GM18507 (cell line): ENCODE results near the gene NOXRED1.
"Not testable (repeated sequence)": the region's sequence is repeated elsewhere in the genome, so short reads cannot be mapped to it uniquely, and the experiment has no call there.

ENCODE experiments used
- DNase-seq: peaks from one replicate; pipeline ENCODE4 v3.0.0; 2011; ENCODE audit warnings: low read depth; ENCODE audit not compliant: insufficient read length; ENCODE audit errors: extremely low spot score
- FAIRE-seq: peaks from 2 replicates; lab custom pipeline; 2011; peaks lifted over from hg19 to GRCh38; lab: Jason Lieb, UNC

Gene NOXRED1, protein sequence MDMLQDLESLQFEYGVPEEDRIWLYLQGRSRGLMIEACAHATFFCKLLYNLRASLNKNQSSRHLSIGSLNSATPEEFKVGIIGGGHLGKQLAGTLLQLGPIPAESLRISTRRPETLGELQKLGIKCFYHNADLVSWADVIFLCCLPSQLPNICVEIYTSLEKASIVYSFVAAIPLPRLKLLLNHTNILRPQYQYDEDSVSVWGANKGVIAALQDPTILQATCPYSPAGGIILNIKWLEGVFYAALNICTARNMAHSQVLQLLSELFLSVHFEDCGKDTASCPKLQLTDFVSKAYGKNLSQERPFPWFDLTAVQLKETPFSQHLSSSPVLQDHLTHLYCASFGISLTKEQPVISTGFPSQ

DNA sequence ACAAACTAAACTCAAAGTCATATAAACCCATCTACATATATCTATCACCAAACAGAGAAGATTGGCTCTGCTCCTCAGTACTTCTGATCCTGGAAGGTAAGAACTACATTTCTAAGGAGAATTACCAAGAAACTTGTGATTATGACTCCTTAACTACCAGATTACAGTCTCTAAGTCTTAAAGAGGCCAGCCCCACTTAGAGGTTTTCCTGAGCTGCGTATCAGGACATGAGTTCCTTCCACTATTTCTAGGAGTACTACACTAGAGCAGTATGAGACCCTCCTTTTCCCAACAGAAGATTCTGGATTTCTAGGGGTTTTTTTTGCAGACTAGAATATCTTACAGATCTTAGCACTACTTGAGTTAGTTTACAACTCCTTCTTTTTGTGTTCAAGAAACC is at the start of gene NOXRED1:
Gene NOXRED1, minus strand, starts transcription at position 101 of the 400 bp plus-strand sequence. CDS start 634 bp downstream, outside the sequence.
- DNase-seq (no peak), FAIRE-seq (no peak)

DNA sequence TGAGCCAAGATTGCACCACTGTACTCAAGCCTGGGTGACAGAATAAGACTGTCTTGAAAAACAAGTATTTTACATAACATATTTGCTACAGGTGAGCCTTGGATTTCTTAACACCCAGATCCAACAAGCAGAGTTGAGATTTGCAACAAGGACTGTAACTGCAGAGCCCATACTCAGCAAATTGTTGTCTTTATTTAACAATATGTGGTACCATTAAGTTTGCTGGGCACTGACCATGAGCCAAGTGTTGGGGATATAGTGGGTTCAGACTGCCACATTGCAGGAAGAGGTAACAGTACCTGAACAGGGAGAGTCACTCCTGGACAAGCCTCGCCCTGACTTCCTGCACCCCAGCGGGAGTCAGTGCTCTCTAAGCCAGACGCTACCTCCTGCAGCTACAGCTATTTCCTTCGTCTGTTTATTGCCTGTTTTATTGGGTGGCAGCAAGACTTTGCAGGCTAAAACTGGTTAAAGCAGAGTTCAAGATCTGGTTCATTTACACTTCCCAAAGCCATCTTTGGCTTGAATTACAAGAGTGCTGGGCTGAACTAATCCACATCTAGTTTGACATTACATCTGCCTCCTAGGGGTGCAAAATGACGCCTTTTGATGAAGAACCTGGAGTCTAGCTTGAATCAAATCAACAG is 47.0 kb upstream of the NOXRED1 start:
- FAIRE-seq: no peak

DNA sequence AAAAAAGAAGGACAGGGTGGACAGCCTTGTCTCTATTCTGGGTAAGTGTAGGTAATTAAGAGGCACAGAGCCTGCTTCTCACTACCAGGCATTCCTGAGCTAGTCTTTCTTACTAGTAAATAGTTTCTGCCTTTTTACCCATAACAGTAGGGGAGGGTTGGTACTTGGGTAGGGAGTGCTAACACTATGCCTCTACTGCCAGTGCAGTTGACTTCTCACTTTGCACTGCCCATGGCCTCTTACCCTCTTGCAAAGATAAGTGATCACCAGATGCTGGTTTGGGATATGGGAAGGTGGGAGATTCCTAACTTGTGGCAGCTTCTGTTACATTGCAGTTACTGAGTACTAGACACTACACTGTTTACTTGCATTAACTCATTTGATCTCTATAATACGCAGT is 46.2 kb upstream of the NOXRED1 start:
- DNase-seq (no peak), FAIRE-seq (no peak)

More for the DNA sequence above, 47.0 kb upstream of the NOXRED1 start:
- DNase-seq: no peak

DNA sequence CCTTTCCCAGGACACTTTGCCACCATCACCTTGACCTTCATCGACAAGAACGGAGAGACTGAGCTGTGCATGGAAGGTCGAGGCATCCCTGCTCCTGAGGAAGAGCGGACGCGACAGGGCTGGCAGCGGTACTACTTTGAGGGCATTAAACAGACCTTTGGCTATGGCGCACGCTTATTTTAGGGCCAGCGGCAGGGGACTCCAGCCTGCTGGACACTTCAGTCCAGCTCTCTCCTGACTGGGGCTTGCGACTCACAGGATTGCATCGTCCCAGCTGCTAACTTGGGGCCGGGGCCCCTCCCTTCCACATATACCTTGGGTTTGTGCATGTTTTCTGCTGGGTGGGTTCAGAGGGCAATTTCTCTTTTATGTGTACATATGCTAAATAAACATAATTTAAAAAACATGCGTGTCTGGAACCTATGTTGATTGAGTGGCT is 45.8 kb upstream of the NOXRED1 start:
- no peak for FAIRE-seq
- no peak for DNase-seq

DNA sequence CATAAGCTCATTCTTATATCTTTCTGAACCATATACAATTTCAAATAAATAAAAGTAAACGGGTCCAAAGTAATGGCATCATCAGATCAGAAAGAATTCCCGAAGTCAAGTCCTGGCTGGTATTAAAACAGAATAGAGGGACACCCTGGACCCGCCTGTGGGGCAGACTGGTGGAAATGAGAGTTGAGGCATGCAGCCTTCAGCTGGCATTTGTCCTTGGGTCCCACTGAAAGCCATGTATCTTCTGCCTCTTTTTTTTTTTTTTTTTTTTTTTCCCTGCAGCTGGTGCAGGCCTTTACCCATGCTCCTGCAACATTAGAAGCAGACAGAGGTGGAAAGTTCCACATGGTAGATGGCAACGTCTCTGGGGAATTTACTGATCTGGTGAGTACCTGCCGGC is 44.5 kb upstream of the NOXRED1 start:
- no peak for DNase-seq
- no peak for FAIRE-seq

DNA sequence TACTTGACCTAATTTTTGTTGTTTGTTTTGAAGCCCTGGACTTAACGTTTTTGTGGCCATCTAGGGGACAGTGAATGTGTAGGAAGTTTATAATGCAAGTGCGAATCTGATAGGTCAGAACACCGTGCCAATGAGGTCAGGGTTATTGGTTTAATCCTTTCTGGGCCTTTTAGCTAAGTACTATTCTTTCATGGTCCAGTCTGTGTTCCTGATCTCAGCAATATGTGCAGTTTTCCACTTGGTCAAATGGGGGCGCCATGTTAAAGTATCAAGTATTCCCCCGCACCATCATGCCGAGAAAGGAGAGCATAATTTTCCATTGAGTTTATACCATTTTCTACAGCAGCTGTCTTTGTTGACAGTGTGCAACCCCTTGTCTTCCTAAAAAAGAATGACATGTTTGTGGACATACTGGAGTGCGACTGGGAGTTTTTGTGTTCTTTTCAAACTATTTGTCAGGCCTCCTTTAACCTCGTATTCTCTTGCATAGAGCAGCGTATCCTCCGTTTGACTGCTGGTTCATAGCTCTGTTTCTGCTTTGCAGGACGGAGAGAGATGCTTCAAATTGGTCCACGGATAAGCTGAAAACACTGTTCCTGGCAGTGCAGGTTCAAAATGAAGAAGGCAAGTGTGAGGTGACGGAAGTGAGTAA is 35.9 kb upstream of the NOXRED1 start:
- DNase-seq (no peak), FAIRE-seq (no peak)

DNA sequence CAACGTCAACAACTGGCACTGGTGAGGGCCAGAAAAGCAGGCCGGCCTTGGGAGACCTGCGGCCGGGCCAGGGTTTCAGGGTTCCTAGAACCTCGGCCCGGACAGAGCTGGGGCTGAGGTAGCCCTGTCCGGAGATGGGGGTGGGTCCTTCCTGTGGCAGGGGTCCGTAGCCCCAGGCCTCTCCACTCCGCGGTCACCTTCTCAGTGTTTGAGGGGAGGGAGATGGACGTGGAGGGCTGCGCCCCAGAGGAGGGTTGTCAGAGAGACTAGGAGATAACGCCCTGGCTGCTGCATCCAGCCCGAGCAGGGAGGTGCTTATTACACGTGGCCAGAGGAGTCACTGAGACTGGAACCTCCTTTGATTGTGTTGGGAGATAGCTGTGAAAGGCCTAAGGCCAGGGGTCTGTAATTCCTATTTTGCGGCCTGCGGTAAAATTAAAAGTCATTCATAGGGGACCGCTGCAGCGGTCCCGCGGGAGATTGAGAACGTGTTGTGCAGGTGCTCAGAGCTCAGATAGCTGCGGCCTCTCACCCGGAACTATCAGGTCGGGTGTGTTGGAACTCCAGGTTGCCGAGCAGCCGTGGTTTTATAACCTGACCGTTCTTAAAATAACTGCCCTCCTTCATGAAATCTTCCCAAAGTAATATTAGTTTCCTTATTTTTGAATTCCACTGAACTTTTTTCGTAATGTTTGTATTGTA is 35.1 kb upstream of the NOXRED1 start:
- no peak for FAIRE-seq

DNA sequence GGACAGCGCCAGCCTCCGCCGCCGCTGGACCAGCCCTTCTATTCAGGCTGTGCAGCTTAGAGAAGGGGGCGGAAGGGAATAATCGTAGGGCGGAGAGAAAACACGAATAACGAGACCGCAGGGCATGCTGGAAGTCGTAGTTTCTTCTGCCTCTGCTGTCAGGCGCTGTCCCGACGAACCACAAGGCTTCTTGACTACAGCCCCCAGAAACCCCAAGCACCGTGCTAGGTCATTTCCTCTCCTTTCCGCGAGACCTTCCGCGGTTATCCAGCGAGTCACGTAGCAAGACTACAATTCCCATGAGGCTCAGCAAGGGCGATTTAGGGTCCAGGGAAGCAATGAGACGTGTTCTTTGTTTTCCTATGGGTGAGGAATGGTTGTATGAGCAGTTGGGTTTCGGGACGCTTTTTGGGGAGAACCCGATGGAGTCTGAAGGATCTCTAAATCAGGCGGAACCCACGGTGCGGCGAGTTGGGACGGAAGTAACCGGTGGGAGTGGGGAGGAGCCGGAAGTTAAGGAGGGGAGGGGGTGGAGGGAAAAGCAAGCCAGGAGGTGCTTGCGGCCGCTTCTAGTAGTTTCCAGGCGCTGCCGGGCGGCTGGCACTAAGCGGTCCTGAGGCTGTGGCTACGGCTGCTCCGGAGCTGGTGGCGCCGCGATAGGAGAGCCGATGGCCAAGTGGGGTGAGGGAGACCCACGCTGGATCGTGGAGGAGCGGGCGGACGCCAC is 34.4 kb upstream of the NOXRED1 start, which contains the start of the genes AHSA1 and VIPAS39:
Gene AHSA1, plus strand, starts transcription at position 572 of the 727 bp plus-strand sequence. Its CDS starts 97 bp downstream, at position 669.
Gene VIPAS39, minus strand, starts transcription at position 80 of the 727 bp plus-strand sequence. CDS start 3,499 bp downstream, outside the sequence.
- peak; percentile 97 for FAIRE-seq
- DNase-seq: peak; percentile 78

More for the DNA sequence above, 35.1 kb upstream of the NOXRED1 start:
- DNase-seq: no peak

DNA sequence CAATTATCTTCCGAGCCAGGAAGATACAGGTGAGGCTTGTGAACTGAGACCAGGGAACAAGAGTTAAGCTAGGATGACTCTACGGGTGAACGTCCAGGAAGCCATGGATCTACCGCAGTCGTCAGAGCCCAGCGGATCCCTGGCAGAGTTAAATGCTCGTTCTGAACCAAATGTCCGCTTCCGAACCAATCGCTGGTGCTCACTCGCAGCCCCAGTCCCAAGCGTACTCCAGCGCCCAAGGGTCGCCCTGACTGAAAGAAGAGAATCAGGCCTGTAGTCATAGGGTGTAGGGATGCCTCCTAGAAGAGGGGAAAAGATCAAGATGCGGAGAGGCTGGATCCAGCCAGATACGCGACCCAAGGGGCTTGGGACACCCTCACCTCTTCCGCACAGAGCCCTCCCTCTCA is 33.8 kb upstream of the NOXRED1 start:
- DNase-seq: no peak
- FAIRE-seq: no peak

DNA sequence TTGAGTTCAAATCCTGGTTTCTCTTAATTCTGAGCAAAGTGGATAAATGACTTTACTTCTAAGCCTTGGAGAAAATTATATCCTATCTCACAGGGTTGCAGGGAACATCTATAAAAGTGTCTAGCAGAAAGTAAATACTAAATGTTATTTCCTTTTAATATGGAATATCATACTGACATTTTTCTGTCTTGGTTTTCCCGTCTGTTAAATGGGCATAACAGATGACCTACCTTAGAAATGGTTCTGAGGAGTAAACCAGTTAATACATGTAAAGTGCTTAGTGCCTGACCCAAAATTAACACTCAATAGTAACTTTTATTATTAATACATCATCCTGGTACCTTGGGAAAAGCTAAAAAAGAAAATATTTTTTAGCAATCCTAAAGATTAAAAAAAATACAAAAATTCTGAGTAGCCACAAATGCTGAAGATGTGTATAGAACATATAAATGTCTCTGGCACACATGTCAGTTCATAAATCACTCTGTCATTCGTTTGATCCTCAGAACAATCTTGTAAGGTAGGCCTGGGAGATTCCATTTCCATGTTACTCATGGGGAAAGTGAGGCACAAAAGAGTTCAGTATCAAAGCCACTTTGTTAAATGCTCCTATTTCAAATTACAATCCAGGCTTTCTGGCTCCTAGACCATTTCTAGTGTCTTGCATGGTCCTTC is 32.8 kb upstream of the NOXRED1 start:
- DNase-seq (no peak), FAIRE-seq (no peak)

DNA sequence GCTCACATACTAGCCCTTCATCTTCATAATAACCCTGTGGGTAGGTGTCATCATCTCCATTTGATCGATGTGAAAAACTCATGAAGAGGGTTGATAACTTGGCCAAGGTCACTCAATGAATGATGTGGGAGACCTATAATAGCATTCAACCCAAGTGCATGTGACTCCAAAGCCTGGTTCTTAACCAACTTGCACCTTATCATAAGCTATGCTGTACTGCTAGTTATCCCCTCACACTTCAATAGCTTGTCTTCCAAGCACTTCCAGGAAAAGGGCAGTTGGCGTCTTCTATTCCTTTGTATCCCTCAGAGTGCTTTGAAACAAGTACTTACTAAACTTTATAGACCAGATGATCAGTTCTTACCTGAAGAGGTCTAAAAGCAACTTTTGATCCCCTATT is 18.9 kb upstream of the NOXRED1 start:
- no peak for FAIRE-seq
- DNase-seq: no peak

DNA sequence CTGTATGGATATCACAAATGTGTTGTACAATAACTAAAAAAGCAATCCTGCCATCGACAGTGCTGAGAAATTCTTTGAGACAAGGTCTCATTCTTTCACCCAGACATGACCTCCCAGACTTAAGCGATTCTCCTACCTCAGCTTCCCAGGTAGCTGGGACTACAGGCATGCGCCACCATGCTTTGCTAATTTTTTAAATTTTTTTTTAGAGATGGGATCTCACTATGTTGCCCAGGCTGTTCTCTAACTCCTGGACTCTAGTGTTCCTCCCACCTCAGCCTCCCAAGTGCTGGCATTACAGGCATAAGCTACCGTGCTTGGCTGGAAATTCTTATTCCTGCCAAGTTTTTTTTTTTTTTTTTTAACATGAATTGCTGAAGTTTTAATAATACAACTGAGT is 16.5 kb upstream of the NOXRED1 start:
- no peak for DNase-seq
- FAIRE-seq: no peak

DNA sequence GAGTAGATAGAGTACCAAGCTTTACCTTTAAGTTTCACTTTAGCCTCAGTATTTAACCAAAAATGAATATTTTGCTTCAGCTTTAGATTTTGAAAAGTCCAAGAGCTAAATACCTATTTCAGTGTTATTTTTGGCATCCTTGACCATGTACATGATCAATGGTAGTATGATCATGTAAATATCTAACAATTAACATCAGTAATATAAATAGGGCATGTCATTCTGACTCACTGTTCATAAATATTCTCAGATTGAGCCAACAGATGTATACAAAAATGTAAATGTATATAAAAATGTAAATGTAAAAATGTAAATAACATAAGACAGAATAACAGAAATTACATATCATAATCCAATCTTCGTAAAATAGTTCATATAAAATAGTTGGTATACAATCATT is 15.3 kb upstream of the NOXRED1 start:
- FAIRE-seq: no peak
- DNase-seq: no peak

DNA sequence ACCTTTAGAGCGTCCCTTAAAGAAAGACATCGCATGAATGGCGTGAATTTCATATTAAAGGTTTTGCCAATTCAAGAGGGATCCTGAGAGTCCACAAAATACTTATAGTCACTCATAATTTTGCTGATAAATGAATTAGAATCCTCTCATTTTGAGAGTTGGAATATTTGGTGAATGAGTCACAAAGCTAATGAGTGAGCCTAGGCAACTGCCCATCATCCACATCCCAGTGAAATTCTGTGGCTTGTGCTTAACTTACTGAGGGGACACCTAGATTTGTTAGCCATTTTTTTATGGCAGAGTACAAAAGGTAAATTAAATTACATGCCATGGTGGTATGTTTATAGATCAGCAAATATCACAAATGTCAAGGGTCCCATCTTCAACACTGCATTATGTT is 12.7 kb upstream of the NOXRED1 start:
- DNase-seq (no peak), FAIRE-seq (no peak)

DNA sequence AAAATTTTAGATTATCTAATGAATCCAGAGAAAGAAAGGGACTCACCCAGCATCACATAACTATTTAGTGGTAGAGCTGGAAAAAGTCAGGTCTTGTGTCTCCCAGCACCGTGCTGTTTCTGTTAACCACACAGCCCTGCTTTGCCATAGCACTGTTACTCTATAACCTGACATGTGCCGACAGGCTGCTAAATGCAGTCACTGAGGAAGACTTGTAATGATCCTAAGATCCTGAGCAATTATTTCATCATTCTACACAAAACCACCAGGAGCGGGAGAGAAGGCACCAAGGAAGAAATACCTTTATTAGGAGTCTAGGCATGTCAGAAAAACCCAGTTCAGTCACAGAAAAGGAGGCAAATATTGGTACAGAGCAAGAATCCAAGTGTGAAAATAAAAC is 3.1 kb upstream of the NOXRED1 start:
- DNase-seq: no peak
- no peak for FAIRE-seq

DNA sequence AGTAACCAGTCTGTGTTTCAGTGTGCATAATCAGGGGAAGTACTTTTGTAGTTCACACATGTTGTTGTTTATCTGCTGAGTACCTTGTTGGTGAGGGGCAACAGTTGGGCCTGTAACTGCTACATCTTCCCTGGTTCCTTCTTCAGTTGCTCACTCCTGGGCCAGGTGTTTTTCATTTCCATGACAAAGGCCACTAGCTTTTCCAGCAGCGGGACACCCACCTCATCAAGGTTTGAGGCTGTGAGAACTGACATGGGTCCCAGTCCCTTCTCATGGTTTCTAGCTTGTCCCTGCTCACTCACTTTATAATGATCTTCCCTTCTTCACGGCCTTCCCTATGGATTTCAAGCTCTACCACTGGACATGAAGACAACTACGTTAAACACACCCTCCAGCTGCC is 1.5 kb upstream of the NOXRED1 start:
- no peak for FAIRE-seq

DNA sequence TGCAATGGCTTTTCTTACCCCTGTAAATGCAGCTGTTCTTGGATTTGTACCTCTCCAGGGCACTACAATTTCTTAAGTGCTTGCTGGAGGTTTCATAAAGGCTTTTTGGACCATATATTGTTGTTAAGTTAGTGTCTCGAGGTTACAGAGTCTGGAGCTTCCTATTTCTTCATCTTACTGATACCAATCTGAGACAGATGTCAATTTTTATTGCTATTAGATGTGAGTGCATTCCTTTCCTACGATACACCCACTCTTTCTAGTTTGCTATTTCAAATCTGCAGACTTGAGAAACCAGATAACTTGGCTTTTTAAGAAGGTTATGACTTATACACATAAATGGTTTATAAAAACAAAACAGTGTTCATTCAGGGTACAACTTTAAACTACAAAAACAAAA is 2.1 kb downstream of the NOXRED1 start:
- FAIRE-seq: no peak
- DNase-seq: no peak

More for the DNA sequence above, 1.5 kb upstream of the NOXRED1 start:
- no peak for DNase-seq

DNA sequence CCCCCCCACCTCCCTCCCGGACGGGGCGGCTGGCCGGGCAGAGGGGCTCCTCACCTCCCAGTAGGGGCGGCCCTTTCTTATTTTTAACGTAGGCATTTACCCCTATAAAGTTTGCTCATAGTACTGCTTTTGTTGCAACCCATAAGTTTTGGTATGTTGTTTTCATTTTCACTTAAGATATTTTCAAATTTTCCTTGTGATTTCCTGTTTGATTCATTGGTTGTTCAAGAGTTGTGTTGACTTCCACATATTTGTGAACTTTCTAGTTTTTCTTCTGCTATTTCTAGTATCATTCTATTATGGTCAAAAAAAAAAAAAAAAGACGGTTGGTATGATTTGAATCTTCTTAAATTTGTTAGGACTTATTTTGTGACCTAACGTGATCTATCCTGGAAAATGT is 6.5 kb downstream of the NOXRED1 start:
- DNase-seq (no peak), FAIRE-seq (no peak)

DNA sequence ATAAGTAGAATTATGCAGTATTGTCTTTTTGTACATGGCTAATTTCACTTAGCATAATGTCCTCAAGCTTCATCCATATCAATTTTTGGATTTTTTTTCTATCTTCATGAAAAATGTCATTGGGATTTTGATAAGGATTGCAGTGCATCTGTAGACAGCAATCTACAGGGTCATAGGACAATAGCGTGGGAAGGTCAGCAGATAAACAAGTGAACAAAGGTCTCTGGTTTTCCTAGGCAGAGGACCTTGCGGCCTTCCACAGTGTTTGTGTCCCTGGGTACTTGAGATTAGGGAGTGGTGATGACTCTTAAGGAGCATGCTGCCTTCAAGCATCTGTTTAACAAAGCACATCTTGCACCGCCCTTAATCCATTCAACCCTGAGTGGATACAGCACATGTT is 7.2 kb downstream of the NOXRED1 start:
- not testable (repeated sequence) for FAIRE-seq, DNase-seq
